K562 (cell line): ENCODE measurements around the gene ATP2A3. TPM values are rescaled to one million over a fixed set of nuclear protein-coding genes. Genes with fewer than 3 reads are reported as not detected.

Source experiments
- BRD9 ChIP-seq: fragments of 450-650 bp; IDR thresholded peaks from 2 replicates; pipeline ENCODE4 v1.6.1; 2018; ENCODE audit warnings: low read depth; ENCODE audit not compliant: partially characterized antibody
- CLOCK ChIP-seq: fragments of 250-450 bp; sonication (Bioruptor Pico); IDR thresholded peaks from 2 replicates; pipeline ENCODE4 v1.4.0; 2020; ENCODE audit warnings: mild to moderate bottlenecking, moderate library complexity, borderline replicate concordance
- DPF2 ChIP-seq: fragments of 450-650 bp; IDR thresholded peaks from 2 replicates; pipeline ENCODE4 v1.6.1; 2016
- FOXP4 ChIP-seq: sonication (generic); formaldehyde crosslinking; IDR thresholded peaks from 2 replicates; pipeline ENCODE4 v1.8.0; 2022; ENCODE audit warnings: mild to moderate bottlenecking, missing genetic modification reagents, borderline replicate concordance
- LARP7 ChIP-seq: fragments of 450-650 bp; IDR thresholded peaks from 2 replicates; pipeline ENCODE4 v1.6.1; 2016
- NBN ChIP-seq: fragments of 450-650 bp; IDR thresholded peaks from 2 replicates; pipeline ENCODE4 v1.6.1; 2016; ENCODE audit warnings: low read depth, mild to moderate bottlenecking
- RAD51 ChIP-seq: fragments of 450-650 bp; IDR thresholded peaks from 2 replicates; pipeline ENCODE4 v1.7.1; 2016; ENCODE audit warnings: low read depth, mild to moderate bottlenecking, borderline replicate concordance
- TARDBP ChIP-seq: fragments of 450-650 bp; IDR thresholded peaks from 2 replicates; pipeline ENCODE4 v1.6.1; 2016
- THRA ChIP-seq: fragments of 450-650 bp; IDR thresholded peaks from 2 replicates; pipeline ENCODE4 v1.6.1; 2017; ENCODE audit warnings: mild to moderate bottlenecking, moderate library complexity
- TSHZ1 ChIP-seq: fragments of 250-450 bp; sonication (Bioruptor Pico); IDR thresholded peaks from 2 replicates; pipeline ENCODE4 v1.4.0; 2020; ENCODE audit warnings: mild to moderate bottlenecking, moderate library complexity
- ZBTB11 ChIP-seq, 3 experiments: fragments of 200-800 bp in 1 of 3; fragments of 250-450 bp in 1 of 3; fragments of 450-650 bp in 1 of 3; sonication (Bioruptor Pico) in 1 of 3; sonication (Bioruptor generic) in 1 of 3; formaldehyde crosslinking in 1 of 3; IDR thresholded peaks; 2 replicates each; pipeline versions ENCODE4 v1.6.1 to v1.8.0; 2016 to 2022; ENCODE audit warnings: mild to moderate bottlenecking in 2 of 3, missing genetic modification characterization in 2 of 3, missing compliant biosample characterization in 1 of 3, moderate library complexity in 1 of 3
- ZNF165 ChIP-seq: fragments of 250-450 bp; sonication (Bioruptor Pico); IDR thresholded peaks from 2 replicates; pipeline ENCODE4 v1.4.0; 2020; ENCODE audit warnings: borderline replicate concordance
- polyA plus RNA-seq, 8 experiments: library from polyadenylated mRNA; depleted of rRNA in 4 of 8; stranded (reverse) in 5 of 8; unstranded in 3 of 8; fragments of >200 nt; fragmentation: Nextera tagmentation in 2 of 8; fragmentation: Illumina TruSeq in 1 of 8; extraction: Ambion mirVana in 2 of 8; extraction: Trizol in 1 of 8; gene quantifications; 2 replicates each; pipeline versions ENCODE4 v1.2.1 to v1.2.3, GENCODE V29; 2011 to 2014; ENCODE audit warnings: inconsistent platforms in 1 of 8, missing spikeins in 1 of 8
- total RNA-seq, 7 experiments: library from RNA; depleted of rRNA in 6 of 7; stranded (reverse); fragments of >200 nt in 6 of 7; fragmentation: Illumina TruSeq in 2 of 7; extraction: Trizol in 2 of 7; gene quantifications; 2 replicates each; pipeline versions ENCODE4 v1.2.1 to v1.2.3, GENCODE V29; 2011 to 2021; ENCODE audit warnings: low replicate concordance in 1 of 7

The ATP2A3 gene
- total and polyA plus RNA-seq, 9 of the 15 experiments (the other 6 are each of a cell fraction or from before 2014, with no cell fraction given), result 0.65 to 103 (median 31.3) TPM

- TF ChIP-seq THRA (no peak), ZNF165 (CRISPR knock-in tag) (no peak), CLOCK (CRISPR knock-in tag) (peak; percentile 94), BRD9 (no peak), ZBTB11 (CRISPR knock-in tag; IDR thresholded peaks at IDR 0.05) (no peak), TSHZ1 (CRISPR knock-in tag) (no peak), NBN (no peak), TARDBP (no peak), RAD51 (peak; percentile 70; the same call in 1 of the 2 replicates), FOXP4 (0 out of 2 replicates have a peak, but pooled peaks have one; percentile 45), LARP7 (no peak), DPF2 (0 out of 2 replicates have a peak, but pooled peaks have one; percentile 15)
Observed at GRCh38 chr17:3892095-3892998, 71.9 kb downstream of the ATP2A3 start (continued).
